ENCODE measurements around the gene MC1R.

MC1R gene

GRCh38 chr16:89890886-89891657, 27.6 kb upstream of the MC1R start:
- no peak overlapping the region for H3K4me3 ChIP-seq (ENCODE audit: low read depth, low read length)
- TF ChIP-seq CTCF (IDR thresholded peaks at IDR 0.05; ENCODE audit: low read depth, low read length, missing control alignments), result no peak
- DNase-seq (ENCODE audit: low read depth), result no peak

DNA sequence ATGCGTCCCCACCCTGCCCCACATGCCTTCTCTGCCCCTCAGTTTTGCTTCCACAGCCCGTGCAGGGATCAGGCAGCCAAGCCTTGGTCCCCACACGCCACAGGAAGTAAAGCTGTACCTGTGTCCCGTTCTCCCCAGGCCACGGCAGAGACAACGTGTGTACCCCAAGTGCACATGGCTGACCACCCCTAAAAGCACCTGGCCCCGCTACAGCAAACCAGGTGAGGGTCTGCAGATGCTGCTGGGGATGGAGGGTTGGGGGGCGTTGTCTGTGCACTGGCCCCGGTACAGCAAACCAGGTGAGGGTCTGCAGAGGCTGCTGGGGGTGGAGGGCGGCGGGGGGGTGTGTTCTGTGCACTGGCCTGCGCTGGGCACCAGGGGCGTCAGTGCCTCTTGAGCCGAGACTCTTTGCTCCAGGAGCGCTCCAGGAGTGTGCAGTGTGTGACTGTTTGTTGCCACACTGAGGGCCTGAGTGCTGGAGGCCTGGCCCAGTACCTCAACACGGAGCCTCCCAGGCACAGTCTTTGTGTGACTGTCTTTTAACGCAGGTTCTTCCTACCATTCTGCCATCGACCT, 26.5 kb upstream of the MC1R start:
- DNase-seq (ENCODE audit: low read depth), result no peak
- H3K4me3 ChIP-seq (ENCODE audit: low read depth, low read length), result no peak overlapping the region
- TF ChIP-seq CTCF (IDR thresholded peaks at IDR 0.05; ENCODE audit: low read depth, low read length, missing control alignments), result no peak

DNA sequence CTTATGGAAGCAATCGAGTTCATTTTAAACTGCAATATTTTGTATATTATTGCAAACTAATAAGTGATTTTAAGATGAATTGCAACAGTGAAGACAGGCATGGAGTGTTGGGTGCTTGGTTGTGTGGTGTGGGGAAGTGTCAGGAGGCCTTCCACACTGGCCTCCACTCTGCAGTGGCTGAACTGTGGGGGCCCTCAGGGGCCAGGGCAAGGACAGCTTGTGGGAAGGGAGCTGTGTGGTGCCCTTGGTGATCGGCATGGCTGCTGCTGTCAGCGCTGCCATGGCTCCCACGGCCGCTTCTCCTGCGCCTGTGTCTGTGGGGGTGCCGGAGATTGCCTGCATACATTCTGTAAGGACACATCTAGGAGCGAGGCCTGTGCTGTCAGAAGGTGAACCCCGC, 26.0 kb upstream of the MC1R start:
- DNase-seq (ENCODE audit: low read depth), result no peak
- no peak for TF ChIP-seq CTCF (IDR thresholded peaks at IDR 0.05; ENCODE audit: low read depth, low read length, missing control alignments)
- no peak overlapping the region for H3K4me3 ChIP-seq (ENCODE audit: low read depth, low read length)

DNA sequence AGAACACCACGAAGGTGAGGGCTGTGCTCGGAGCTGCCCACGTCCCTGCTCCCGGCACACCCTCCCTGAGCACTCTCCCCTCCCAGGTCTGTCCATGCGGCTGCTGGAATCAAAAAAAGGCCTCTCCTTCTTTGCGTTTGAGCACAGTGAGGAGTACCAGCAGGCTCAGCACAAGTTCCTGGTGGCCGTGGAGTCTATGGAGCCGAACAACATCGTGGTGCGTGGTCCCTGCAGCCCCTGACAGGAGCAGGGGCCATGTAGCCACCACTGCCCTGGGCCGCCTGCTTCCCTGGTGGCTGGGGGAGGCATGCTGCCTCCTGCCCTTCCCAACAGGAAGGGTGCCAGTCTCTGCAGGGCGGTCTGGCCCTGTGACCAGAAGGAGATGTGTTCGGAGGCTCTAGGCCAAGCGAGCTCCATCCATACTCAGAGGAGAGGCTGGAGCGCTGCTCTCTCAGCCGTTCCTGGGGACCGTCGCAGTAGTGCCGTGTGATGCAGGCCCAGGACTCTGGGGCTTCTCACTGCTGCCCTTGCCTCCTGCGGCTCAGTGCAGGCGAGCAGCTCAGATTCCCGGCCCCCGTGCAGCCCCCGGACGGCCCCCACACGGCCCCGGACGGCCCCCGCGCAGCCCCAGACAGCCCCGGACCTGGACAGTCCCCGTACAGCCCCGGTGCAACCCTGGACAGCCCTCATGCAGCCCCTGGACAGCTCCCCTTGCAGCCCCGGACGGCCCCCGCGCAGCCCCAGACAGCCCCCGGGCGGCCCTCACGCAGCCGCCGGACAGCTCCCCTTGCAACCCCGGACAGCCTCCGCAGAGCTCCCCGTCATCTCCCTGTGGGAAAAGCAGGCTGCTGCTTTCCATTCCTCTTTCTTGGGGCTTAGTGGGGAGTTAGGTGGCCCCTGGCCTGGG, 24.8 kb upstream of the MC1R start:
- H3K4me3 ChIP-seq (ENCODE audit: low read depth, low read length), result no peak overlapping the region
- DNase-seq (ENCODE audit: low read depth), result no peak
- TF ChIP-seq CTCF (IDR thresholded peaks at IDR 0.05; ENCODE audit: low read depth, low read length, missing control alignments), result no peak

GRCh38 chr16:89895482-89896250, 23.0 kb upstream of the MC1R start:
- TF ChIP-seq CTCF (IDR thresholded peaks at IDR 0.05; ENCODE audit: low read depth, low read length, missing control alignments), result no peak
- no peak for DNase-seq (ENCODE audit: low read depth)
- H3K4me3 ChIP-seq (ENCODE audit: low read depth, low read length), result no peak overlapping the region

DNA sequence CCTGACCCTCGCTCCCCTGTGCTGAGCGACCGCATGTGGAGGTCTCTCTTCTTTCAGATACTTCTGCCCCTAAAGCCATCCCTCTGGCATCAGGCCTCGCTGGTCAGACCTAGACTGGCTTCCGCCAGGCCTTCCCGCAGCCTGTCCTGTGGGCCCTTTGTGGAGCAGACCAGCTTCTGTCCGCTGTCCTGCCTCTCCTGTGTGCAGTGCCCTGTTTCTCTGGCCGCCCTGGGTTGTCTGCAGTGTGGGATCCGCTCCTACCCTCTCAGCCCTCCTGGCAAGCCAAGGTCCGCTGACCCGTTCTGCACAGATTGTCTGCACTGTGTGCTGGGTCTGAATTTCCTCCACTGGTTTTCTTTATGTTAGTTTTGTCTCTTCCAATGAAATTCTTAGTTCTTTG, 21.5 kb upstream of the MC1R start:
- no peak for DNase-seq (ENCODE audit: low read depth)
- no peak overlapping the region for H3K4me3 ChIP-seq (ENCODE audit: low read depth, low read length)
- no peak for TF ChIP-seq CTCF (IDR thresholded peaks at IDR 0.05; ENCODE audit: low read depth, low read length, missing control alignments)
